Trophoblast cell (in vitro differentiated cells and primary cell): ENCODE data around the gene SPRED2.

Experiments used
- DNase-seq, 2 donors: peaks; one replicate each; pipeline ENCODE4 v3.0.0-alpha.2; 2016
- H2AFZ ChIP-seq: 2 replicates; pipeline ENCODE4 v1.6.1; 2013; ENCODE audit warnings: low read length, moderate library complexity, mild to moderate bottlenecking; ENCODE audit not compliant: insufficient read depth, poor library complexity
- H2AK5ac ChIP-seq: 2 replicates; pipeline ENCODE4 v1.6.1; 2013; ENCODE audit warnings: mild to moderate bottlenecking, low read length
- H2BK120ac ChIP-seq: 2 replicates; pipeline ENCODE4 v1.6.1; 2013; ENCODE audit warnings: low read length, mild to moderate bottlenecking, moderate library complexity; ENCODE audit not compliant: insufficient read depth, poor library complexity
- H2BK12ac ChIP-seq: 2 replicates; pipeline ENCODE4 v1.6.1; 2013; ENCODE audit warnings: mild to moderate bottlenecking, low read length, moderate library complexity
- H2BK5ac ChIP-seq: 2 replicates; pipeline ENCODE4 v1.6.1; 2013; ENCODE audit warnings: low read length, low read depth, moderate library complexity, mild to moderate bottlenecking; ENCODE audit not compliant: poor library complexity
- H3K14ac ChIP-seq: 2 replicates; pipeline ENCODE4 v1.6.1; 2013; ENCODE audit warnings: mild to moderate bottlenecking, low read length
- H3K18ac ChIP-seq: 2 replicates; pipeline ENCODE4 v1.6.1; 2013; ENCODE audit warnings: mild to moderate bottlenecking, low read length
- H3K23ac ChIP-seq: 2 replicates; pipeline ENCODE4 v1.6.1; 2013; ENCODE audit warnings: low read length
- H3K27ac ChIP-seq: 2 replicates; pipeline ENCODE4 v1.5.1; 2013; ENCODE audit warnings: low read depth, mild to moderate bottlenecking, inconsistent platforms, low read length, moderate library complexity
- H3K27me3 ChIP-seq: 2 replicates; pipeline ENCODE4 v1.6.1; 2013; ENCODE audit warnings: inconsistent platforms, mild to moderate bottlenecking, low read length, moderate library complexity; ENCODE audit not compliant: insufficient read depth
- H3K36me3 ChIP-seq, 2 experiments: 1 replicate in 1 of 2; 2 replicates in 1 of 2; pipeline ENCODE4 v1.6.1; 2013; ENCODE audit warnings: low read length in 2 of 2, mild to moderate bottlenecking in 2 of 2, moderate library complexity in 1 of 2; ENCODE audit not compliant: insufficient read depth in 2 of 2, control insufficient read depth in 1 of 2
- H3K4ac ChIP-seq: 2 replicates; pipeline ENCODE4 v1.6.1; 2013; ENCODE audit warnings: low read depth, mild to moderate bottlenecking, low read length, moderate library complexity
- H3K4me1 ChIP-seq, 2 experiments: 1 replicate in 1 of 2; 2 replicates in 1 of 2; pipeline ENCODE4 v1.6.1; 2013; ENCODE audit warnings: low read length in 2 of 2, mild to moderate bottlenecking in 2 of 2, moderate library complexity in 1 of 2; ENCODE audit not compliant: insufficient read depth in 2 of 2, control insufficient read depth in 1 of 2
- H3K4me2 ChIP-seq: 2 replicates; pipeline ENCODE4 v1.6.1; 2013; ENCODE audit warnings: inconsistent platforms, mild to moderate bottlenecking, low read length, moderate library complexity
- H3K4me3 ChIP-seq: 2 replicates; pipeline ENCODE4 v1.5.1; 2013; ENCODE audit warnings: mild to moderate bottlenecking, low read depth, low read length, inconsistent platforms
- H3K79me1 ChIP-seq: one replicate; pipeline ENCODE4 v1.6.1; 2013; ENCODE audit warnings: low read length
- H3K79me2 ChIP-seq: 2 replicates; pipeline ENCODE4 v1.6.1; 2013; ENCODE audit warnings: low read length, mild to moderate bottlenecking; ENCODE audit not compliant: control insufficient read depth, insufficient read depth, poor library complexity
- H3K9ac ChIP-seq: 2 replicates; pipeline ENCODE4 v1.6.1; 2013; ENCODE audit warnings: mild to moderate bottlenecking, low read length
- H3K9me3 ChIP-seq: 2 replicates; pipeline ENCODE4 v1.6.1; 2013; ENCODE audit warnings: low read depth, mild to moderate bottlenecking, control low read depth, inconsistent platforms, low read length; ENCODE audit not compliant: insufficient read depth
- H4K12ac ChIP-seq: 2 replicates; pipeline ENCODE4 v1.6.1; 2013; ENCODE audit warnings: low read depth, mild to moderate bottlenecking, low read length, moderate library complexity
- H4K8ac ChIP-seq: 2 replicates; pipeline ENCODE4 v1.6.1; 2013; ENCODE audit warnings: low read depth, mild to moderate bottlenecking, low read length, moderate library complexity
- H4K91ac ChIP-seq: one replicate; pipeline ENCODE4 v1.6.1; 2013; ENCODE audit warnings: low read depth, mild to moderate bottlenecking, low read length, moderate library complexity
- WGBS: extraction: QIAGEN DNeasy Blood & Tissue Kit; methylation state at CpG from one replicate; pipeline ENCODE4 v1.1.7; 2013; ENCODE audit warnings: missing lambda C conversion rate; ENCODE audit not compliant: insufficient read length, insufficient coverage; ENCODE audit errors: extremely low coverage; 5-methylcytosine and 5-hydroxymethylcytosine counted together

Gene SPRED2

DNA sequence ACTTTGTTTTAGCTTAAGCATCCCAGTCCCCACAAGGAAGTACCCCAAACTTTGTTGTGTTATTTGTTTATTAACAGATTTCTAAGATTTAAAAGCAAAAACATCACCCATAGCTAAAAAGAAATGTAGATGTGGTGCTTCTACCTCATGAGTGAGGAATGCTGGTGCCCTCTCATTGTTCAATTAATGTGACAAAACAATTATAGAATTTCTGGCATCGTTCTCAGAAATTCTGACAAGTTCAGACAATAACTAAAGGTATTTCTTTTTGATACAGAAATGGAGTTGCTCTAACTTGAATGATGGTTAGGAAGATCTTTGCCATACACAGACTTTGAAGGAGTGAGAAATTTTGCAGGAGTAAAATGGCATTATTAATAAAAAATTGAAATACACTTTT is 42.9 kb downstream of the SPRED2 start:
- H3K9me3 ChIP-seq = no peaks in the 10 kb centered on the region
- H3K4me2 ChIP-seq = no peak overlapping the region
- H3K23ac ChIP-seq = no peak overlapping the region
- WGBS = no CpG with 5 or more reads among the region's 1 CpG
- no peak overlapping the region for H2AFZ ChIP-seq
- no peak overlapping the region for H2BK120ac ChIP-seq
- H4K12ac ChIP-seq = no peak overlapping the region
- H3K18ac ChIP-seq = no peak overlapping the region
- no peaks in the 10 kb centered on the region for H3K79me1 ChIP-seq
- H3K36me3 ChIP-seq = no peaks in the 10 kb centered on the region
- no peak overlapping the region for H3K4ac ChIP-seq
- H2AK5ac ChIP-seq = no peak overlapping the region
- H3K27ac ChIP-seq = no peak overlapping the region
- no peak for DNase-seq
- no peaks in the 10 kb centered on the region for H3K27me3 ChIP-seq
- H4K91ac ChIP-seq = no peak overlapping the region
- no peak overlapping the region for H3K9ac ChIP-seq
- H3K79me2 ChIP-seq = no peaks in the 10 kb centered on the region
- no peaks in the 10 kb centered on the region for H3K4me1 ChIP-seq
- H4K8ac ChIP-seq = no peak overlapping the region
- no peak overlapping the region for H2BK5ac ChIP-seq
- H2BK12ac ChIP-seq = no peak overlapping the region
- no peak overlapping the region for H3K4me3 ChIP-seq
- H3K14ac ChIP-seq = no peak overlapping the region

GRCh38 chr2:65388596-65389390 is 43.6 kb downstream of the SPRED2 start:
- no peak for DNase-seq
- Histone ChIP-seq H3K23ac (no peak overlapping the region), H3K4me1 (no peaks in the 10 kb centered on the region), H2AK5ac (no peak overlapping the region), H2BK12ac (no peak overlapping the region), H3K14ac (no peak overlapping the region), H3K9ac (no peak overlapping the region), H3K27ac (no peak overlapping the region), H3K18ac (no peak overlapping the region), H2BK120ac (no peak overlapping the region), H4K12ac (no peak overlapping the region), H4K91ac (no peak overlapping the region), H3K4ac (no peak overlapping the region), H3K79me1 (no peaks in the 10 kb centered on the region), H3K79me2 (no peaks in the 10 kb centered on the region), H3K4me3 (no peak overlapping the region), H3K9me3 (no peaks in the 10 kb centered on the region), H2BK5ac (no peak overlapping the region), H3K36me3 (no peaks in the 10 kb centered on the region), H3K4me2 (no peak overlapping the region), H3K27me3 (no peaks in the 10 kb centered on the region), H4K8ac (no peak overlapping the region), H2AFZ (no peak overlapping the region)
- WGBS = no CpG with 5 or more reads among the region's 3 CpGs

GRCh38 chr2:65388051-65388531 is 44.3 kb downstream of the SPRED2 start:
- no peak overlapping the region for H3K27ac ChIP-seq
- no peak overlapping the region for H3K4me3 ChIP-seq
- H3K36me3 ChIP-seq = no peaks in the 10 kb centered on the region
- DNase-seq = no peak
- H2BK120ac ChIP-seq = no peak overlapping the region
- H3K9me3 ChIP-seq = no peaks in the 10 kb centered on the region
- H2BK12ac ChIP-seq = no peak overlapping the region
- no peak overlapping the region for H3K18ac ChIP-seq
- no peak overlapping the region for H2BK5ac ChIP-seq
- no peak overlapping the region for H4K91ac ChIP-seq
- WGBS = no CpG with 5 or more reads among the region's 16 CpGs
- no peak overlapping the region for H3K9ac ChIP-seq
- H4K8ac ChIP-seq = no peak overlapping the region
- no peak overlapping the region for H3K14ac ChIP-seq
- no peak overlapping the region for H3K4ac ChIP-seq
- H3K79me1 ChIP-seq = no peaks in the 10 kb centered on the region
- no peak overlapping the region for H4K12ac ChIP-seq
- H3K27me3 ChIP-seq = no peaks in the 10 kb centered on the region
- H3K23ac ChIP-seq = no peak overlapping the region
- H3K4me1 ChIP-seq = no peaks in the 10 kb centered on the region
- no peak overlapping the region for H2AFZ ChIP-seq
- no peaks in the 10 kb centered on the region for H3K79me2 ChIP-seq
- H3K4me2 ChIP-seq = no peak overlapping the region
- H2AK5ac ChIP-seq = no peak overlapping the region

DNA sequence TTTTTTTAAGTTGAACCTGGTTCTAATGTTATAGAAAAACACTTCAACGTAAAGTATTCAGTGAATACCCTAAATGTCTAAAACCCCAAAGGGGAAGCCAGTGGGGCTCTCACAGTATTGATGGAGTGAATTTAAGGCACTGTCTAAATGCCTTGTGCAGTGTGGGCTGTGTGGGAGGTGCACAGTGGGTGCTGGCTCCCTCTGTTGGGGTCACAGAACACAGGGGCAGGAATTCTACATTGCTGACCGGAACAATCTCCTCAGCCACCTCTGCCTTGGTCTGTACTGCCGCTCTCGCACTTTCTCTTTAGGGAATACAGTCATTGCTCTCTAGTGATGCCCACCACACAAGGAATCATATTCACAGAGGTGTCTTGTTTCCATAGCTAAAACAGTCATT is 45.4 kb downstream of the SPRED2 start:
- H3K14ac ChIP-seq = no peak overlapping the region
- no peak for DNase-seq
- WGBS = no CpG with 5 or more reads among the region's 4 CpGs
- H3K9ac ChIP-seq = no peak overlapping the region
- no peak overlapping the region for H4K12ac ChIP-seq
- H3K4me1 ChIP-seq = peaks cover 3 to 6% of the 10 kb centered on the region in 2 experiments
- H3K18ac ChIP-seq = no peak overlapping the region
- H2BK5ac ChIP-seq = no peak overlapping the region
- H2BK120ac ChIP-seq = no peak overlapping the region
- H3K27ac ChIP-seq = no peak overlapping the region
- no peak overlapping the region for H3K23ac ChIP-seq
- H3K27me3 ChIP-seq = no peaks in the 10 kb centered on the region
- H3K4me2 ChIP-seq = no peak overlapping the region
- H2AFZ ChIP-seq = no peak overlapping the region
- H3K4me3 ChIP-seq = no peak overlapping the region
- no peak overlapping the region for H3K4ac ChIP-seq
- H3K79me1 ChIP-seq = no peaks in the 10 kb centered on the region
- no peaks in the 10 kb centered on the region for H3K79me2 ChIP-seq
- no peak overlapping the region for H4K8ac ChIP-seq
- H2AK5ac ChIP-seq = no peak overlapping the region
- no peak overlapping the region for H2BK12ac ChIP-seq
- no peaks in the 10 kb centered on the region for H3K36me3 ChIP-seq
- H3K9me3 ChIP-seq = no peaks in the 10 kb centered on the region
- H4K91ac ChIP-seq = no peak overlapping the region
